ENCODE data around the gene ING3.
A peak's percentile ranks its signal among the peaks of the same experiment; 100 is the strongest.

Gene ING3

DNA sequence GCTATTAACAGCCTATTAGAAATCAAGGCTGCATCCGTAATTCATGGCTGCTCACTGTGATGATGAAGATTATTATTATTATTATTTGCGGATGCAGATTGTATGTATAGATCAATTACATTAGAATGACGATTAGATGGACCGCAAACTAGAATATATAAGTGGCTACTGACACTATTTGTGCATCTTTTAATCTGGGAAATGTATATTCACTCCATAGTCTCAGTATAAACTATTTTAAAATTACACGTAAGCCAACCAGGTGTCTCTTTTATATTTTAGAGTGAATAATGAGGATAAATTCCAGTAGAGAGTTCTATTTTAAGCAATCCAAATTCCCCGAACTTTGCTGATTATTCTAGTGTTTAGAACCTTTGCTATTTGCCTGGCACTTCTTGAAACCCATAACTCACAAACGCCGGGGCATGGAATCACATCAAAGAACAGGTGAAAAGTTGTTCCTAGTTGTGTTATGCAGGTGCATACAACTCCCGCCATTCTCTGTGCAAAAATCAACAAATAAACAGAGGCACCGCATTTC lies 509 bp upstream of the ING3 start:
- Histone ChIP-seq H3K9me3 (ENCODE audit: control insufficient read depth in 1 of 2, low read length in 2 of 2) (no peaks in the 10 kb centered on the region), H3K27ac (ENCODE audit: low read depth, low read length) (no peak overlapping the region), H3K4me1 (ENCODE audit: control insufficient read depth in 1 of 2, insufficient read depth in 2 of 2, low read length in 2 of 2) (peaks cover 9 to 12% of the 10 kb centered on the region in 2 donors), H3K27me3 (ENCODE audit: control insufficient read depth in 1 of 2, insufficient read depth in 2 of 2, low read length in 2 of 2) (no peaks in the 10 kb centered on the region), H3K9ac (ENCODE audit: low read depth in 1 of 2, low read length in 2 of 2) (peak overlapping the region; percentile 52 to 65), H3K36me3 (ENCODE audit: control insufficient read depth in 1 of 2, insufficient read depth in 2 of 2, low read length in 2 of 2) (peaks cover 4 to 10% of the 10 kb centered on the region in 2 donors), H3K4me3 (ENCODE audit: low read depth in 1 of 2, low read length in 2 of 2) (peak overlapping the region; percentile 79 to 98)

DNA sequence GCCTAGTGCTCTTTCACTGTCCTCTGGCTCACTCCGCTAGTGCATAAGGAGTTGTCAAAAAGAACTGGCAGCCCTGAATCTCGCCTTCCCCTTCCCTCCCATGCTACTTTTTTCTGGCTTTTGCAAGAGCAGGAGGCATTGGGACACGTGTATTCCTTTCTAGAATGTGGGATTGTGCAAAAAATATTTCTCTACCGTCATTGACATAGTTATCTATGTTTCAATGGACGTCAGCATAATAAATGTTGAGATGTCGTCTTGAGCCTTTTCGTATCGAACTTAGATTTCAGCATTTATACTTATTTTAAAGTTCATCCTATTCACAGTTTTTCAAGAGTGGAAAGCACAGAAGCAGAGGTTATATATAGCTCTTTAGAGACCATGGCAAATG lies 727 bp downstream of the ING3 start:
- no peaks in the 10 kb centered on the region for H3K27me3 ChIP-seq (ENCODE audit: control insufficient read depth in 1 of 2, insufficient read depth in 2 of 2, low read length in 2 of 2)
- H3K9ac ChIP-seq (ENCODE audit: low read depth in 1 of 2, low read length in 2 of 2) = peak overlapping the region; percentile 77 to 90
- peaks cover 4 to 22% of the 10 kb centered on the region in 2 donors for H3K36me3 ChIP-seq (ENCODE audit: control insufficient read depth in 1 of 2, insufficient read depth in 2 of 2, low read length in 2 of 2)
- H3K27ac ChIP-seq (ENCODE audit: low read depth, low read length) = peak overlapping the region; percentile 99
- no peaks in the 10 kb centered on the region for H3K9me3 ChIP-seq (ENCODE audit: control insufficient read depth in 1 of 2, low read length in 2 of 2)
- peak overlapping the region; percentile 88 to 98 for H3K4me3 ChIP-seq (ENCODE audit: low read depth in 1 of 2, low read length in 2 of 2)
- H3K4me1 ChIP-seq (ENCODE audit: control insufficient read depth in 1 of 2, insufficient read depth in 2 of 2, low read length in 2 of 2) = peaks cover 9 to 12% of the 10 kb centered on the region in 2 donors

- H3K27me3 ChIP-seq (ENCODE audit: control insufficient read depth in 1 of 2, insufficient read depth in 2 of 2, low read length in 2 of 2) = no peaks in the 10 kb centered on the region
- H3K36me3 ChIP-seq (ENCODE audit: control insufficient read depth in 1 of 2, insufficient read depth in 2 of 2, low read length in 2 of 2) = peaks cover 4 to 28% of the 10 kb centered on the region in 2 donors
- H3K27ac ChIP-seq (ENCODE audit: low read depth, low read length) = no peak overlapping the region
- H3K9me3 ChIP-seq (ENCODE audit: control insufficient read depth in 1 of 2, low read length in 2 of 2) = no peaks in the 10 kb centered on the region
- H3K4me1 ChIP-seq (ENCODE audit: control insufficient read depth in 1 of 2, insufficient read depth in 2 of 2, low read length in 2 of 2) = peaks cover 9 to 12% of the 10 kb centered on the region in 2 donors
- peak overlapping the region; percentile 88 to 98 for H3K4me3 ChIP-seq (ENCODE audit: low read depth in 1 of 2, low read length in 2 of 2)
- H3K9ac ChIP-seq (ENCODE audit: low read depth in 1 of 2, low read length in 2 of 2) = peak overlapping the region; percentile 25 to 77
These were observed 1.2 kb downstream of the ING3 start for GRCh38 chr7:120951826-120952225.

DNA sequence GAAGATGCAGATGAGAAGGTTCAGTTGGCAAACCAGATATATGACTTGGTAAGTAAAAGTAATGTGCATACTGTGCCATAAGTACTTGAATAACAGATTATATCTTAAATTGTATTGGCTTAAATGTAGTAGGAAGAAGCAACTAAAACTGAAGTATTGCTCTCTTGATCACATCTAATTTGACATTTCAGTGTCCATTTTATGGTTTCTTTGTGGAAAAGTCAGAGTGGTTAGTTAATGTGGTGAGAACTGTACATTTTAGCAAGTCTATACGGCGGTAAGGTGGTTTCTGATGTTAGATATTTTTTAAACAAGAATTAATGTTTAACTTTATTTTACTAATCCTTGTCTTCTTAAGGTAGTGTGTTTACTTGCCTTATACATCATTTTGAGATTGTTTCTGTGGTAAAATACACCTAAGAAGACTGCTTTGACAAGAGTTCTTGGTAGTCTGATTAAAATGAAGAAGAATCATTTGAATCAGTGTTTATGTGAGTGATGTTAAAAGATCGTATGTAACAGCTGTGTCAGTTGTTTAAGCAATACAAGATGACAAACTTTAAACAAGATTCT lies 5.1 kb downstream of the ING3 start:
- H3K27me3 ChIP-seq (ENCODE audit: control insufficient read depth in 1 of 2, insufficient read depth in 2 of 2, low read length in 2 of 2) = no peaks in the 10 kb centered on the region

DNA sequence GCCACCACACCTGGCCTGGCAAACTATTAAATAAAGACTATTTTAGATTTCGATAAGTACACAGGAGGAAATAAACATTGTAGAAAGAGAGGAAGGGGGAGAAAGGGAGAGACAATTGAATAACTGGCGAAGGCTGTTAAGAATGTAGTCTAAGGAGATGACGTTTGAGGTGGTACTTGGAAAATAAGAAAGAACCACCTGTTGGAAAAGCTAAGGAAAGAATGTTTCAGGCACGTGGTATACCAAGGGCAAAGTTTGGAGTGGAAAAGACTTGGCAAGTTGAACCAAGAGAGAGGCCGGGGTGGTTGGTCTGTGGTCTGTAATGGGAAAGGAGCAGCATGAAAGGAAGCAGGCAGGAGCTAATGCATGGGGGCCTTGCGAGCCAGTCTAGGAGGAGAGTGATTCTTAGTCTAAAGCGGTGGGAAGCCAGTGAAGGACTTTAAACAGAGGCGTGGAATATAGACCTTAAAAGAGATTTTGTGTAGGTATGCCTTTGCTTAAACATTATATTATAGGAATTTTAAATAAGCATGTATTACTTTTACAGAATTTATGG lies 9.4 kb downstream of the ING3 start:
- Histone ChIP-seq H3K36me3 (ENCODE audit: control insufficient read depth in 1 of 2, insufficient read depth in 2 of 2, low read length in 2 of 2) (peaks cover 8 to 29% of the 10 kb centered on the region in 2 donors), H3K4me1 (ENCODE audit: control insufficient read depth in 1 of 2, insufficient read depth in 2 of 2, low read length in 2 of 2) (no peaks in the 10 kb centered on the region), H3K4me3 (ENCODE audit: low read depth in 1 of 2, low read length in 2 of 2) (no peak overlapping the region), H3K27me3 (ENCODE audit: control insufficient read depth in 1 of 2, insufficient read depth in 2 of 2, low read length in 2 of 2) (no peaks in the 10 kb centered on the region), H3K9me3 (ENCODE audit: control insufficient read depth in 1 of 2, low read length in 2 of 2) (no peaks in the 10 kb centered on the region), H3K9ac (ENCODE audit: low read depth in 1 of 2, low read length in 2 of 2) (no peak overlapping the region), H3K27ac (ENCODE audit: low read depth, low read length) (no peak overlapping the region)

More for the DNA sequence above, 5.1 kb downstream of the ING3 start:
- H3K27ac ChIP-seq (ENCODE audit: low read depth, low read length) = no peak overlapping the region
- peaks cover 8 to 33% of the 10 kb centered on the region in 2 donors for H3K36me3 ChIP-seq (ENCODE audit: control insufficient read depth in 1 of 2, insufficient read depth in 2 of 2, low read length in 2 of 2)
- no peaks in the 10 kb centered on the region for H3K9me3 ChIP-seq (ENCODE audit: control insufficient read depth in 1 of 2, low read length in 2 of 2)
- no peak overlapping the region for H3K4me3 ChIP-seq (ENCODE audit: low read depth in 1 of 2, low read length in 2 of 2)
- H3K9ac ChIP-seq (ENCODE audit: low read depth in 1 of 2, low read length in 2 of 2) = no peak overlapping the region
- H3K4me1 ChIP-seq (ENCODE audit: control insufficient read depth in 1 of 2, insufficient read depth in 2 of 2, low read length in 2 of 2) = peaks cover 9 to 12% of the 10 kb centered on the region in 2 donors

DNA sequence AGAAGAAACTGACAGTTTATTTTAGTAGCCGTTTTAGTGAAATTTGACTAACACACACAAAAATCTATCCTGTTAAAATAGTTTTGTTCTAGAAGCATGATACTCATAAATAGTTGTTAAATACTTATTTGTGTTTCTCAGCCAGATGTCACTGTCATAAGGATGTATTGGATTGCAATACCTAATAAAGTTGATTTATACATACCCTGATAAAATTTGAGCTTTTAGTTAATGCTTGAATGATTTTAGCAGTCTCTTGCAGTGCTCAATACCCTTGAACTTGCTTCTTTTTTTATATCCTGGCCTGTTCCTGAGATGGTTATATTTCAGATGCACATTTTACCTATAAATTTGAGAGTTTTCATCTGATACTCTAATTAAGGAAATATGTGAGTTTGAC lies 10.1 kb downstream of the ING3 start:
- Histone ChIP-seq H3K36me3 (ENCODE audit: control insufficient read depth in 1 of 2, insufficient read depth in 2 of 2, low read length in 2 of 2) (peaks cover 8 to 23% of the 10 kb centered on the region in 2 donors), H3K9ac (ENCODE audit: low read depth in 1 of 2, low read length in 2 of 2) (no peak overlapping the region), H3K27ac (ENCODE audit: low read depth, low read length) (no peak overlapping the region), H3K27me3 (ENCODE audit: control insufficient read depth in 1 of 2, insufficient read depth in 2 of 2, low read length in 2 of 2) (no peaks in the 10 kb centered on the region), H3K9me3 (ENCODE audit: control insufficient read depth in 1 of 2, low read length in 2 of 2) (no peaks in the 10 kb centered on the region), H3K4me3 (ENCODE audit: low read depth in 1 of 2, low read length in 2 of 2) (no peak overlapping the region), H3K4me1 (ENCODE audit: control insufficient read depth in 1 of 2, insufficient read depth in 2 of 2, low read length in 2 of 2) (no peaks in the 10 kb centered on the region)

- H3K27ac ChIP-seq (ENCODE audit: low read depth, low read length) = no peak overlapping the region
- no peaks in the 10 kb centered on the region for H3K9me3 ChIP-seq (ENCODE audit: control insufficient read depth in 1 of 2, low read length in 2 of 2)
- no peak overlapping the region for H3K4me3 ChIP-seq (ENCODE audit: low read depth in 1 of 2, low read length in 2 of 2)
- H3K36me3 ChIP-seq (ENCODE audit: control insufficient read depth in 1 of 2, insufficient read depth in 2 of 2, low read length in 2 of 2) = peaks cover 10 to 23% of the 10 kb centered on the region in 2 donors
- no peak overlapping the region for H3K9ac ChIP-seq (ENCODE audit: low read depth in 1 of 2, low read length in 2 of 2)
- H3K27me3 ChIP-seq (ENCODE audit: control insufficient read depth in 1 of 2, insufficient read depth in 2 of 2, low read length in 2 of 2) = no peaks in the 10 kb centered on the region
- no peaks in the 10 kb centered on the region for H3K4me1 ChIP-seq (ENCODE audit: control insufficient read depth in 1 of 2, insufficient read depth in 2 of 2, low read length in 2 of 2)
These were observed 11.1 kb downstream of the ING3 start for GRCh38 chr7:120961638-120962173.

DNA sequence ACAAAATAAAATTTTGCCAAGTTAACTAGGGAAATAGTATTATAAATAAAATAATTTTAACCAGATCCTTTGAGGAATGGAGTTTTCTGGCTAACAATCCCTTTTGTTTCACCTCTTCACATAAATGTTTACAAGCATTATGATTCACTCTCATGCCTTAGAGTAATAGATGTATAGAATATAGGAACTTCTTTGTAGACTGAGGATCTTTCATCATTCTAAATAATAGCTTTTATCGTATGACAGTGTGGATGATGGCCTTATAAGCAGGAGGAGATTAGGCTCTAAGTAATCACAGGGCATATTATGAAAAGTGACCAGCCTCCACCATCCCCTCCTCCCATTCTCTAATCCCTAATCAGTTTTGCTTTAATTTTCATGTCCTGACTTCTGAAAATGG lies 13.5 kb downstream of the ING3 start:
- Histone ChIP-seq H3K27me3 (ENCODE audit: control insufficient read depth in 1 of 2, insufficient read depth in 2 of 2, low read length in 2 of 2) (no peaks in the 10 kb centered on the region), H3K9me3 (ENCODE audit: control insufficient read depth in 1 of 2, low read length in 2 of 2) (no peaks in the 10 kb centered on the region), H3K36me3 (ENCODE audit: control insufficient read depth in 1 of 2, insufficient read depth in 2 of 2, low read length in 2 of 2) (peaks cover 18 to 39% of the 10 kb centered on the region in 2 donors), H3K27ac (ENCODE audit: low read depth, low read length) (no peak overlapping the region), H3K9ac (ENCODE audit: low read depth in 1 of 2, low read length in 2 of 2) (no peak overlapping the region), H3K4me3 (ENCODE audit: low read depth in 1 of 2, low read length in 2 of 2) (no peak overlapping the region), H3K4me1 (ENCODE audit: control insufficient read depth in 1 of 2, insufficient read depth in 2 of 2, low read length in 2 of 2) (no peaks in the 10 kb centered on the region)

DNA sequence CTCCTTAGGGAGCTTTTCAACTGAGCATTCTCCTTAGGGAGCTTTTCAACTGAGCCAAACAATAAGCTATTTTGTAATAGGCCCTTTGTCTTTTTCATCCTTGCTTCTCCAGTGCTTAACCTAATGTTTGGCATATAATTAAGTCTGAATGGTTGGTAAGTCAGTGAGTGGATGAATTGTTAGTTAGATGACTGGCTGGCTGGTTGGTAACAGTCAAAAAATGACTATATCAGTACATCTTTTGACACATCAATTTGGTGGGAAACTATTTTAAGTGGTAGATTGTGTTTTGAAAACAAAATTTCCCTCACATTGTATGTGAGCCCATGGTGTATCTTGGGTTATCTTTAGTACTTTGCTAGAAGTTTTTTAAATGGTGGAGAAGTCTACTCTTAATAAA lies 16.4 kb downstream of the ING3 start:
- H3K9ac ChIP-seq (ENCODE audit: low read depth in 1 of 2, low read length in 2 of 2) = no peak overlapping the region
- H3K4me3 ChIP-seq (ENCODE audit: low read depth in 1 of 2, low read length in 2 of 2) = no peak overlapping the region
- peaks cover 24 to 58% of the 10 kb centered on the region in 2 donors for H3K36me3 ChIP-seq (ENCODE audit: control insufficient read depth in 1 of 2, insufficient read depth in 2 of 2, low read length in 2 of 2)
- H3K9me3 ChIP-seq (ENCODE audit: control insufficient read depth in 1 of 2, low read length in 2 of 2) = no peaks in the 10 kb centered on the region
- no peak overlapping the region for H3K27ac ChIP-seq (ENCODE audit: low read depth, low read length)
- H3K27me3 ChIP-seq (ENCODE audit: control insufficient read depth in 1 of 2, insufficient read depth in 2 of 2, low read length in 2 of 2) = no peaks in the 10 kb centered on the region
- no peaks in the 10 kb centered on the region for H3K4me1 ChIP-seq (ENCODE audit: control insufficient read depth in 1 of 2, insufficient read depth in 2 of 2, low read length in 2 of 2)

DNA sequence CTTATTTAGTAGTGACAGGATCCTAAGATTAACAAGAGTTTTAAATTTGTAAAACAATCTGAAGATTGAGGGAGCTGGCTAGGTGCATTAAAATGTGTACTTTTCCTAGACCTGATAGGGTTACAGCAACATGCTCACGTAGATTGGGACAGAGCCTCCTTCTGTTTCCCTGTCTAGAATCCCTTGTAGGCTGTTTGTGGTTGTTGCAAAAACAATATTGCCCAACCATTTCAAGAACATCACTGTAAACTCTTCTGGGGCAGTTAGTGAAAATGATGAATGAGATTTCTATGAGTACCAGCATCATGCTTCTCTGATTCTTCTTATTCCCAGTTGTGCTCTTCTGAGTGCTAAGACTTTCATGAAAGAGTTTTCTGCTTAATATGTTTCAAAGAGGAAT lies 23.3 kb downstream of the ING3 start:
- Histone ChIP-seq H3K9me3 (ENCODE audit: control insufficient read depth in 1 of 2, low read length in 2 of 2) (no peaks in the 10 kb centered on the region), H3K27me3 (ENCODE audit: control insufficient read depth in 1 of 2, insufficient read depth in 2 of 2, low read length in 2 of 2) (no peaks in the 10 kb centered on the region), H3K4me1 (ENCODE audit: control insufficient read depth in 1 of 2, insufficient read depth in 2 of 2, low read length in 2 of 2) (no peaks in the 10 kb centered on the region), H3K4me3 (ENCODE audit: low read depth in 1 of 2, low read length in 2 of 2) (no peak overlapping the region), H3K36me3 (ENCODE audit: control insufficient read depth in 1 of 2, insufficient read depth in 2 of 2, low read length in 2 of 2) (peaks cover 15 to 58% of the 10 kb centered on the region in 2 donors), H3K9ac (ENCODE audit: low read depth in 1 of 2, low read length in 2 of 2) (no peak overlapping the region), H3K27ac (ENCODE audit: low read depth, low read length) (no peak overlapping the region)

All from duodenal mucosa (tissue), 2 donors.